IMR-90 (cell line): ENCODE results near the gene GRB2. TPM values are rescaled to one million over a fixed set of nuclear protein-coding genes. Genes with fewer than 3 reads are reported as not detected.

Source experiments
- ATAC-seq: fragments of 200-7000 bp; cut with Tn5 transposase; 2 replicates; pipeline ENCODE4 v1.9.1; 2020; ENCODE audit warnings: low read depth, mild to moderate bottlenecking, moderate library complexity
- BruUV-seq: library from RNA; stranded (reverse); fragments of 400-500 nt; replicated peaks from 2 replicates; lab custom pipeline; 2021; lab: Mats Ljungman, UMichigan
- CTCF ChIA-PET: fragments of 300-600 bp; formaldehyde crosslinking; extraction: SDS; loops from one replicate; lab custom pipeline; 2021; ENCODE audit warnings: antibody characterized with exemption; lab: Yijun Ruan, JAX
- POLR2A ChIA-PET: fragments of 300-600 bp; sonication (Branson Sonifier 250); formaldehyde crosslinking; loops from one replicate; lab custom pipeline; 2022; ENCODE audit warnings: antibody characterized with exemption; ENCODE audit not compliant: unreplicated experiment; lab: Charles Lee
- DNase-seq: peaks from one replicate; pipeline ENCODE4 v3.0.0; 2013
- H2AFZ ChIP-seq: replicated peaks from 2 replicates; pipeline ENCODE3; 2013; ENCODE audit warnings: low read length, mild to moderate bottlenecking; ENCODE audit not compliant: poor library complexity
- H2AK5ac ChIP-seq: 2 replicates; pipeline ENCODE4 v1.6.1; 2013; ENCODE audit warnings: low read depth, low read length, inconsistent platforms
- H2AK9ac ChIP-seq: replicated peaks from 2 replicates; pipeline ENCODE3; 2013; ENCODE audit warnings: mild to moderate bottlenecking, low read depth, low read length, moderate library complexity; ENCODE audit not compliant: poor library complexity
- H2BK120ac ChIP-seq: 2 replicates; pipeline ENCODE4 v1.6.1; 2013; ENCODE audit warnings: low read depth, low read length, inconsistent platforms
- H2BK15ac ChIP-seq: 3 replicates; pipeline ENCODE4 v1.6.1; 2013; ENCODE audit warnings: low read depth, low read length, inconsistent platforms
- H2BK20ac ChIP-seq: 2 replicates; pipeline ENCODE4 v1.6.1; 2013; ENCODE audit warnings: low read depth, mild to moderate bottlenecking, inconsistent platforms, low read length, moderate library complexity
- H2BK5ac ChIP-seq: 2 replicates; pipeline ENCODE4 v1.6.1; 2013; ENCODE audit warnings: mild to moderate bottlenecking, low read depth, low read length, inconsistent platforms; ENCODE audit not compliant: poor library complexity, severe bottlenecking
- H3K14ac ChIP-seq: replicated peaks from 2 replicates; pipeline ENCODE4 v1.6.1; 2013; ENCODE audit warnings: low read depth, low read length, inconsistent platforms
- H3K18ac ChIP-seq: 2 replicates; pipeline ENCODE4 v1.6.1; 2013; ENCODE audit warnings: low read depth, low read length, control low read depth
- H3K23ac ChIP-seq: 2 replicates; pipeline ENCODE4 v1.6.1; 2013; ENCODE audit warnings: low read depth, low read length, inconsistent platforms
- H3K27ac ChIP-seq: 2 replicates; pipeline ENCODE4 v1.5.1; 2013; ENCODE audit warnings: mild to moderate bottlenecking, control low read depth, low read length; ENCODE audit not compliant: insufficient read depth
- H3K27me3 ChIP-seq: 2 replicates; pipeline ENCODE4 v1.6.1; 2013; ENCODE audit warnings: low read length; ENCODE audit not compliant: control insufficient read depth, insufficient read depth
- H3K36me3 ChIP-seq: 2 replicates; pipeline ENCODE4 v1.6.1; 2013; ENCODE audit warnings: low read length, mixed read lengths; ENCODE audit not compliant: control insufficient read depth, insufficient read depth
- H3K4ac ChIP-seq: 2 replicates; pipeline ENCODE4 v1.6.1; 2013; ENCODE audit warnings: low read depth, low read length, inconsistent platforms
- H3K4me1 ChIP-seq: 2 replicates; pipeline ENCODE4 v1.6.1; 2013; ENCODE audit warnings: low read length, mixed read lengths; ENCODE audit not compliant: control insufficient read depth, insufficient read depth
- H3K4me2 ChIP-seq: 2 replicates; pipeline ENCODE4 v1.6.1; 2013; ENCODE audit warnings: low read depth, mild to moderate bottlenecking, control low read depth, low read length, moderate library complexity
- H3K4me3 ChIP-seq: 2 replicates; pipeline ENCODE4 v1.5.1; 2013; ENCODE audit warnings: low read depth, mild to moderate bottlenecking, control low read depth, low read length, moderate library complexity; ENCODE audit not compliant: insufficient read depth
- H3K56ac ChIP-seq: 2 replicates; pipeline ENCODE4 v1.6.1; 2013; ENCODE audit warnings: low read length, inconsistent platforms; ENCODE audit not compliant: insufficient read depth; ENCODE audit errors: extremely low read depth
- H3K79me1 ChIP-seq, 2 experiments: 2 replicates each; pipeline ENCODE4 v1.6.1; 2013; ENCODE audit warnings: low read length in 2 of 2, inconsistent platforms in 1 of 2, low read depth in 1 of 2
- H3K9ac ChIP-seq: 2 replicates; pipeline ENCODE4 v1.6.1; 2013; ENCODE audit warnings: low read depth, low read length, control low read depth
- H3K9me1 ChIP-seq: 2 replicates; pipeline ENCODE4 v1.6.1; 2013; ENCODE audit warnings: low read length, inconsistent platforms; ENCODE audit not compliant: insufficient read depth
- H3K9me3 ChIP-seq: 2 replicates; pipeline ENCODE4 v1.6.1; 2013; ENCODE audit warnings: low read length; ENCODE audit not compliant: control insufficient read depth, insufficient read depth
- H4K20me1 ChIP-seq: 2 replicates; pipeline ENCODE4 v1.6.1; 2013; ENCODE audit warnings: low read length, inconsistent platforms; ENCODE audit not compliant: insufficient read depth
- H4K5ac ChIP-seq: 2 replicates; pipeline ENCODE4 v1.6.1; 2013; ENCODE audit warnings: mild to moderate bottlenecking, low read depth, low read length, control low read depth
- H4K8ac ChIP-seq, 2 experiments: 2 replicates each; pipeline ENCODE4 v1.6.1; 2013; ENCODE audit warnings: low read depth in 2 of 2, low read length in 2 of 2, control low read depth in 1 of 2, inconsistent platforms in 1 of 2
- H4K91ac ChIP-seq: 2 replicates; pipeline ENCODE4 v1.6.1; 2013; ENCODE audit warnings: low read depth, low read length, inconsistent platforms; ENCODE audit not compliant: insufficient read depth
- MAFK ChIP-seq: IDR thresholded peaks from 2 replicates; pipeline ENCODE4 v1.6.1; 2012; ENCODE audit warnings: low read depth, low read length, improper control_type of control experiment
- WGBS, 2 experiments: methylation state at CpG; one replicate each; pipeline versions ENCODE4 v1.1.5 to v1.1.7; 2013; ENCODE audit warnings: missing lambda C conversion rate in 2 of 2; ENCODE audit not compliant: insufficient read length in 1 of 2; ENCODE audit errors: extremely low coverage in 2 of 2; 5-methylcytosine and 5-hydroxymethylcytosine counted together
- dilution Hi-C: fragments of 300-500 bp; cut with HindIII; formaldehyde crosslinking; loops from one replicate; pipeline ENCODE4 v1.14.3; 2018; ENCODE audit warnings: low sequenced_read_pairs; ENCODE audit not compliant: unreplicated experiment
- in situ Hi-C: fragments of 300-500 bp; cut with MboI; formaldehyde crosslinking; loops from 3 replicates; pipeline ENCODE4 v1.14.3; 2019; ENCODE audit warnings: low sequenced_read_pairs, inconsistent platforms, mixed read lengths
- intact Hi-C: fragments of 100-400 bp; cut with micrococcal nuclease; formaldehyde crosslinking; loops from 2 replicates; pipeline ENCODE4 v1.10.0; 2022
- polyA plus RNA-seq, 3 experiments: library from polyadenylated mRNA; depleted of rRNA; stranded (reverse); fragments of >200 nt; gene quantifications; 2 replicates each; pipeline ENCODE4 v1.2.3, GENCODE V29; 2012; ENCODE audit warnings: low replicate concordance in 1 of 3
- total RNA-seq: library from RNA; depleted of rRNA; stranded (reverse); fragments of >200 nt; gene quantifications from 2 replicates; pipeline ENCODE4 v1.2.3, GENCODE V29; 2012

Gene GRB2
- total and polyA plus RNA-seq, 2 of the 4 experiments (the other 2 are of a cell fraction): 49.3 to 62.1 TPM

DNA sequence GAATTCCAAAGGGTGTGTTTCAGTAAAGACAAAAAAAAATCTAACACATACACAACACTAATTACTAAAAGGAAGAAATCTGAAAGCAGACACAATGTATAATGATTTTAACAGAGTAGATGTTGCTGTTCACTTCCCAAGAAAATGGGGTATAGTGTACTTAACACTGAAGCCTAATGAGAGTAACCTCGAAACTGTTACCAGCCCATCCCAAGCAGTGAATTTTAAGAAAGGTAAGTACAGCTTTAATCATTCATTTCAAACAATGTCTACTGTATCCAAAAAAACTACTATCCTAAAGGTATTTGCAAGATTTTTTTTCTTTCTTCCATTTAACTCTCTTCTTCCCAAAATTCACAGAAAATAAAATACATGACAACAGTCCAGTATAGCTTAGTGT, 8.3 kb downstream of the GRB2 start:
- no peak overlapping the region for H3K56ac ChIP-seq
- peaks cover 5 to 62% of the 10 kb centered on the region in 2 experiments for H3K79me1 ChIP-seq
- H3K9me1 ChIP-seq: no peaks in the 10 kb centered on the region
- no peak overlapping the region for H2AK5ac ChIP-seq
- peaks cover 57% of the 10 kb centered on the region for H4K20me1 ChIP-seq
- no peaks in the 10 kb centered on the region; the same call in 1 of the 2 replicates for H3K36me3 ChIP-seq
- intact Hi-C loops (no loop called here), in situ Hi-C loops (no loop called here), dilution Hi-C loops (no loop called here)
- H2AK9ac ChIP-seq: no peak overlapping the region
- H3K27ac ChIP-seq: no peak overlapping the region
- no peak overlapping the region for H4K8ac ChIP-seq
- H2AFZ ChIP-seq: no peak overlapping the region
- H4K5ac ChIP-seq: no peak overlapping the region
- no peak overlapping the region for H3K14ac ChIP-seq
- H2BK15ac ChIP-seq: no peak overlapping the region
- H2BK5ac ChIP-seq: no peak overlapping the region
- ATAC-seq (no peak), DNase-seq (no peak)
- no CpG with 5 or more reads among the region's 1 CpG for WGBS, 2 experiments
- BruUV-seq: no TSS peak
- no peak overlapping the region for H3K4ac ChIP-seq
- CTCF ChIA-PET: no interaction called here
- H3K27me3 ChIP-seq: no peaks in the 10 kb centered on the region
- no peak overlapping the region for H3K4me2 ChIP-seq
- H3K4me1 ChIP-seq: no peaks in the 10 kb centered on the region; the same call in 1 of the 2 replicates
- no peak overlapping the region for H3K18ac ChIP-seq
- H3K9me3 ChIP-seq: no peaks in the 10 kb centered on the region
- no peak overlapping the region for H3K23ac ChIP-seq
- no peak overlapping the region for H2BK20ac ChIP-seq
- H3K4me3 ChIP-seq: no peak overlapping the region
- H2BK120ac ChIP-seq: no peak overlapping the region
- H3K9ac ChIP-seq: no peak overlapping the region
- POLR2A ChIA-PET: no interaction called here
- no peak for TF ChIP-seq MAFK
- H4K91ac ChIP-seq: no peak overlapping the region
